Measurements from ENCODE around the gene CPSF7.
A peak's percentile ranks its signal among the peaks of the same experiment; 100 is the strongest.

The CPSF7 gene

GRCh38 chr11:61418136-61418535 lies 11.6 kb downstream of the CPSF7 start:
- H3K9me3 ChIP-seq (ENCODE audit: control insufficient read depth, insufficient read depth, low read length): no peaks in the 10 kb centered on the region
- H3K36me3 ChIP-seq (ENCODE audit: insufficient read depth, low read length): peaks cover 61% of the 10 kb centered on the region
- H3K9ac ChIP-seq (ENCODE audit: low read depth, low read length): no peak overlapping the region
- H3K4me1 ChIP-seq (ENCODE audit: insufficient read depth, low read length): no peaks in the 10 kb centered on the region

GRCh38 chr11:61417670-61418069 lies 12.1 kb downstream of the CPSF7 start:
- Histone ChIP-seq H3K36me3 (ENCODE audit: insufficient read depth, low read length) (peaks cover 62% of the 10 kb centered on the region), H3K9ac (ENCODE audit: low read depth, low read length) (no peak overlapping the region), H3K9me3 (ENCODE audit: control insufficient read depth, insufficient read depth, low read length) (no peaks in the 10 kb centered on the region), H3K4me1 (ENCODE audit: insufficient read depth, low read length) (no peaks in the 10 kb centered on the region)

GRCh38 chr11:61416941-61417340 lies 12.8 kb downstream of the CPSF7 start:
- Histone ChIP-seq H3K9ac (ENCODE audit: low read depth, low read length) (no peak overlapping the region), H3K9me3 (ENCODE audit: control insufficient read depth, insufficient read depth, low read length) (no peaks in the 10 kb centered on the region), H3K4me1 (ENCODE audit: insufficient read depth, low read length) (no peaks in the 10 kb centered on the region), H3K36me3 (ENCODE audit: insufficient read depth, low read length) (peaks cover 65% of the 10 kb centered on the region)

GRCh38 chr11:61415381-61415780 lies 14.4 kb downstream of the CPSF7 start:
- no peak overlapping the region for H3K9ac ChIP-seq (ENCODE audit: low read depth, low read length)
- peaks cover 71% of the 10 kb centered on the region for H3K36me3 ChIP-seq (ENCODE audit: insufficient read depth, low read length)
- no peaks in the 10 kb centered on the region for H3K9me3 ChIP-seq (ENCODE audit: control insufficient read depth, insufficient read depth, low read length)
- H3K4me1 ChIP-seq (ENCODE audit: insufficient read depth, low read length): no peaks in the 10 kb centered on the region

- Histone ChIP-seq H3K9ac (ENCODE audit: low read depth, low read length) (no peak overlapping the region), H3K9me3 (ENCODE audit: control insufficient read depth, insufficient read depth, low read length) (no peaks in the 10 kb centered on the region), H3K36me3 (ENCODE audit: insufficient read depth, low read length) (peaks cover 67% of the 10 kb centered on the region), H3K4me1 (ENCODE audit: insufficient read depth, low read length) (no peaks in the 10 kb centered on the region)
Observed at GRCh38 chr11:61414547-61414946, 15.2 kb downstream of the CPSF7 start.

- Histone ChIP-seq H3K4me1 (ENCODE audit: insufficient read depth, low read length) (no peaks in the 10 kb centered on the region), H3K9me3 (ENCODE audit: control insufficient read depth, insufficient read depth, low read length) (no peaks in the 10 kb centered on the region), H3K36me3 (ENCODE audit: insufficient read depth, low read length) (peaks cover 66% of the 10 kb centered on the region), H3K9ac (ENCODE audit: low read depth, low read length) (no peak overlapping the region)
Observed at GRCh38 chr11:61413496-61413895, 16.3 kb downstream of the CPSF7 start.

GRCh38 chr11:61411589-61411988 lies 18.2 kb downstream of the CPSF7 start:
- Histone ChIP-seq H3K9me3 (ENCODE audit: control insufficient read depth, insufficient read depth, low read length) (no peaks in the 10 kb centered on the region), H3K9ac (ENCODE audit: low read depth, low read length) (no peak overlapping the region), H3K4me1 (ENCODE audit: insufficient read depth, low read length) (no peaks in the 10 kb centered on the region), H3K36me3 (ENCODE audit: insufficient read depth, low read length) (peaks cover 55% of the 10 kb centered on the region)

- peaks cover 49% of the 10 kb centered on the region for H3K36me3 ChIP-seq (ENCODE audit: insufficient read depth, low read length)
- no peaks in the 10 kb centered on the region for H3K9me3 ChIP-seq (ENCODE audit: control insufficient read depth, insufficient read depth, low read length)
- no peaks in the 10 kb centered on the region for H3K4me1 ChIP-seq (ENCODE audit: insufficient read depth, low read length)
- no peak overlapping the region for H3K9ac ChIP-seq (ENCODE audit: low read depth, low read length)
Observed at GRCh38 chr11:61406991-61407728, 22.6 kb downstream of the CPSF7 start.

- Histone ChIP-seq H3K9ac (ENCODE audit: low read depth, low read length) (no peak overlapping the region), H3K36me3 (ENCODE audit: insufficient read depth, low read length) (peaks cover 41% of the 10 kb centered on the region), H3K9me3 (ENCODE audit: control insufficient read depth, insufficient read depth, low read length) (no peaks in the 10 kb centered on the region), H3K4me1 (ENCODE audit: insufficient read depth, low read length) (no peaks in the 10 kb centered on the region)
Observed at GRCh38 chr11:61406067-61406466, 23.7 kb downstream of the CPSF7 start.

- no peaks in the 10 kb centered on the region for H3K9me3 ChIP-seq (ENCODE audit: control insufficient read depth, insufficient read depth, low read length)
Observed at GRCh38 chr11:61404641-61405040, 25.1 kb downstream of the CPSF7 start.

GRCh38 chr11:61404103-61404502 lies 25.7 kb downstream of the CPSF7 start:
- Histone ChIP-seq H3K36me3 (ENCODE audit: insufficient read depth, low read length) (peaks cover 32% of the 10 kb centered on the region), H3K9me3 (ENCODE audit: control insufficient read depth, insufficient read depth, low read length) (no peaks in the 10 kb centered on the region), H3K4me1 (ENCODE audit: insufficient read depth, low read length) (no peaks in the 10 kb centered on the region), H3K9ac (ENCODE audit: low read depth, low read length) (no peak overlapping the region)

More at GRCh38 chr11:61404641-61405040, 25.1 kb downstream of the CPSF7 start:
- H3K36me3 ChIP-seq (ENCODE audit: insufficient read depth, low read length): peaks cover 32% of the 10 kb centered on the region
- H3K4me1 ChIP-seq (ENCODE audit: insufficient read depth, low read length): no peaks in the 10 kb centered on the region
- no peak overlapping the region for H3K9ac ChIP-seq (ENCODE audit: low read depth, low read length)

GRCh38 chr11:61403658-61404057 lies 26.1 kb downstream of the CPSF7 start:
- Histone ChIP-seq H3K9me3 (ENCODE audit: control insufficient read depth, insufficient read depth, low read length) (no peaks in the 10 kb centered on the region), H3K9ac (ENCODE audit: low read depth, low read length) (no peak overlapping the region), H3K36me3 (ENCODE audit: insufficient read depth, low read length) (peaks cover 30% of the 10 kb centered on the region), H3K4me1 (ENCODE audit: insufficient read depth, low read length) (no peaks in the 10 kb centered on the region)

- Histone ChIP-seq H3K36me3 (ENCODE audit: insufficient read depth, low read length) (peaks cover 30% of the 10 kb centered on the region; the same call in 1 of the 2 replicates), H3K9ac (ENCODE audit: low read depth, low read length) (no peak overlapping the region), H3K4me1 (ENCODE audit: insufficient read depth, low read length) (no peaks in the 10 kb centered on the region), H3K9me3 (ENCODE audit: control insufficient read depth, insufficient read depth, low read length) (no peaks in the 10 kb centered on the region)
Observed at GRCh38 chr11:61401573-61401972, 28.2 kb downstream of the CPSF7 start.

- Histone ChIP-seq H3K9ac (ENCODE audit: low read depth, low read length) (no peak overlapping the region), H3K9me3 (ENCODE audit: control insufficient read depth, insufficient read depth, low read length) (no peaks in the 10 kb centered on the region), H3K4me1 (ENCODE audit: insufficient read depth, low read length) (no peaks in the 10 kb centered on the region), H3K36me3 (ENCODE audit: insufficient read depth, low read length) (peaks cover 27% of the 10 kb centered on the region; the same call in 1 of the 2 replicates)
Observed at GRCh38 chr11:61401173-61401572, 28.6 kb downstream of the CPSF7 start.

GRCh38 chr11:61392981-61393595 lies 36.7 kb downstream of the CPSF7 start:
- Histone ChIP-seq H3K9ac (ENCODE audit: low read depth, low read length) (peak overlapping the region; percentile 89), H3K4me1 (ENCODE audit: insufficient read depth, low read length) (0 out of 2 replicates have a peak, but pooled peaks cover 2% of the 10 kb centered on the region), H3K9me3 (ENCODE audit: control insufficient read depth, insufficient read depth, low read length) (no peaks in the 10 kb centered on the region), H3K36me3 (ENCODE audit: insufficient read depth, low read length) (peaks cover 6% of the 10 kb centered on the region; the same call in 1 of the 2 replicates)

All from ES-I3 (cell line).